ENCODE measurements around the gene SH3RF3.
A peak's percentile ranks its signal among the peaks of the same experiment; 100 is the strongest.

Gene SH3RF3

DNA sequence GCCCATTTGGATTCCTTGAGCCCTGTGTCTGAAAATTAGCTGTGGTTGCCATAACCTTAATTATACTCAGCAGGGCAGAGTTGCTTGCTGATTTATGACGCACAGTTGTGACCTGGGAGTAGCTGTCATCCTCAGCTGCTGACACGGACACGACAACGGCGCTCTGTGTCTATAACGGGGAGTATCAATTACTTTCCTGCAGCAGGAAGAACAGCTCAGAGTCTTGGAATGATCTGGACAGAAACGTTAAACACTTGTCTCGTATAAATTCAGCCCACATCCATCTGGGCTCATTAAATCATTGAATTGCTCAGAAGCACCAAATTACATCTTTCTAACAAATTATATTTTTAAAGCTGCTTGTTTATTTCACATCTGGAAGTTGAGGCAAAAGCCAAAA lies 368.5 kb downstream of the SH3RF3 start:
- H3K36me3 ChIP-seq (ENCODE audit: control insufficient read depth in 1 of 2, insufficient read depth in 2 of 2, low read depth in 1 of 2, low read length in 2 of 2), result peaks cover 11 to 14% of the 10 kb centered on the region in 2 experiments
- H3K79me1 ChIP-seq (replicated peaks; ENCODE audit: low read length, poor library complexity, severe bottlenecking), result no peaks in the 10 kb centered on the region
- H3K14ac ChIP-seq (ENCODE audit: low read length in 2 of 2), result no peak overlapping the region
- no peak overlapping the region for H2BK15ac ChIP-seq (ENCODE audit: low read depth, poor library complexity, severe bottlenecking)
- DNase-seq, result peak; percentile 57
- H3K27ac ChIP-seq (ENCODE audit: low read length, poor library complexity, severe bottlenecking), result no peak overlapping the region
- H2BK12ac ChIP-seq (ENCODE audit: low read length in 2 of 2), result no peak overlapping the region
- H4K91ac ChIP-seq (ENCODE audit: low read length), result no peak overlapping the region
- H3K4me2 ChIP-seq (ENCODE audit: low read length, poor library complexity, severe bottlenecking), result no peak overlapping the region
- no peak overlapping the region for H3K4ac ChIP-seq (ENCODE audit: low read depth in 1 of 2, low read length in 2 of 2)
- no peak overlapping the region for H2BK5ac ChIP-seq (ENCODE audit: low read depth, low read length, poor library complexity, severe bottlenecking)
- H3K27me3 ChIP-seq (ENCODE audit: control insufficient read depth in 1 of 2, insufficient read depth in 1 of 2, low read length in 2 of 2), result peaks cover 0 to 3% of the 10 kb centered on the region in 2 experiments
- WGBS, result 7% methylated on average over 8 of the region's 8 CpGs
- no peak overlapping the region for H3K4me3 ChIP-seq (ENCODE audit: insufficient read depth in 1 of 2, low read depth in 1 of 2, low read length in 2 of 2)
- no peaks in the 10 kb centered on the region for H3K9me3 ChIP-seq (ENCODE audit: control insufficient read depth, low read length)
- no peak overlapping the region for H4K8ac ChIP-seq (ENCODE audit: low read length)
- H2BK120ac ChIP-seq (ENCODE audit: low read depth, low read length), result no peak overlapping the region
- no peak overlapping the region for H3K9ac ChIP-seq (ENCODE audit: low read length)
- no peak overlapping the region for H2AK5ac ChIP-seq (ENCODE audit: low read length, severe bottlenecking)
- no peak overlapping the region for H2AFZ ChIP-seq (ENCODE audit: low read depth, low read length)
- H3K4me1 ChIP-seq (ENCODE audit: control insufficient read depth, insufficient read depth, low read depth, low read length), result peaks cover 13% of the 10 kb centered on the region
- no peak overlapping the region for H3K23ac ChIP-seq (ENCODE audit: low read length in 2 of 2)
- no peak overlapping the region for H3K18ac ChIP-seq (ENCODE audit: low read depth in 1 of 2, low read length in 2 of 2)

GRCh38 chr2:109497911-109498870 lies 369.2 kb downstream of the SH3RF3 start:
- Histone ChIP-seq H2BK15ac (ENCODE audit: low read depth, poor library complexity, severe bottlenecking) (no peak overlapping the region), H3K18ac (ENCODE audit: low read depth in 1 of 2, low read length in 2 of 2) (peak overlapping the region in 1 of 2 experiments; percentile 38), H2AFZ (ENCODE audit: low read depth, low read length) (no peak overlapping the region), H2BK5ac (ENCODE audit: low read depth, low read length, poor library complexity, severe bottlenecking) (no peak overlapping the region), H3K9ac (ENCODE audit: low read length) (no peak overlapping the region), H3K27me3 (ENCODE audit: control insufficient read depth in 1 of 2, insufficient read depth in 1 of 2, low read length in 2 of 2) (peaks cover 0 to 3% of the 10 kb centered on the region in 2 experiments), H3K36me3 (ENCODE audit: control insufficient read depth in 1 of 2, insufficient read depth in 2 of 2, low read depth in 1 of 2, low read length in 2 of 2) (peaks cover 7% of the 10 kb centered on the region in 2 experiments), H3K4me1 (ENCODE audit: control insufficient read depth, insufficient read depth, low read depth, low read length) (peaks cover 13% of the 10 kb centered on the region), H3K4me2 (ENCODE audit: low read length, poor library complexity, severe bottlenecking) (no peak overlapping the region), H3K4ac (ENCODE audit: low read depth in 1 of 2, low read length in 2 of 2) (no peak overlapping the region), H4K8ac (ENCODE audit: low read length) (no peak overlapping the region), H2BK120ac (ENCODE audit: low read depth, low read length) (no peak overlapping the region), H3K27ac (ENCODE audit: low read length, poor library complexity, severe bottlenecking) (no peak overlapping the region), H3K79me1 (replicated peaks; ENCODE audit: low read length, poor library complexity, severe bottlenecking) (no peaks in the 10 kb centered on the region), H2BK12ac (ENCODE audit: low read length in 2 of 2) (no peak overlapping the region), H3K9me3 (ENCODE audit: control insufficient read depth, low read length) (no peaks in the 10 kb centered on the region), H3K23ac (ENCODE audit: low read length in 2 of 2) (no peak overlapping the region), H2AK5ac (ENCODE audit: low read length, severe bottlenecking) (no peak overlapping the region), H4K91ac (ENCODE audit: low read length) (no peak overlapping the region), H3K14ac (ENCODE audit: low read length in 2 of 2) (peak overlapping the region in 1 of 2 experiments; percentile 55), H3K4me3 (ENCODE audit: insufficient read depth in 1 of 2, low read depth in 1 of 2, low read length in 2 of 2) (no peak overlapping the region)
- DNase-seq, result no peak
- whole genome bisulfite sequencing, result 84% methylated on average over 18 of the region's 19 CpGs

DNA sequence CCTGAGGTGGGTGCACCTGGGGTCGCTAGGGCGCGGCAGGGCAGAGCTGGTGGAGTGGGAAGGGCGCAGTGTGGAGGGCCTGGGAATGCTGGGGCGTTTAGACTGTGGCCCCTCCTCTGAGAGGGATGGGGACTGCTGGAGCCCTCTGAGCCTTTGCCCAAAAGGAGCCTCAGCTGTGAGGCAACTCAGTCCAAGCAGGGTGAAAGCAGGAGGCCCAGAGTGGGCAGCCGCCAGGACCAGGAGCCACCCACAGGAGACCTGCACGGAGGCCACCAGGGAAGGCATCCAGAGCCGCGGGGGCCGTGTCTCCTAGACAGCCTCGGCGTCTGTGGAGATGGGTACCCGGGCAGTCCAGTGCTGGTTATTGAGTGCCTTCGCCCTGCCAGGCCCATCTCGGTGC lies 369.9 kb downstream of the SH3RF3 start:
- no peak overlapping the region for H3K27ac ChIP-seq (ENCODE audit: low read length, poor library complexity, severe bottlenecking)
- H4K91ac ChIP-seq (ENCODE audit: low read length), result no peak overlapping the region
- H3K79me1 ChIP-seq (replicated peaks; ENCODE audit: low read length, poor library complexity, severe bottlenecking), result no peaks in the 10 kb centered on the region
- H2BK12ac ChIP-seq (ENCODE audit: low read length in 2 of 2), result no peak overlapping the region
- H2AFZ ChIP-seq (ENCODE audit: low read depth, low read length), result no peak overlapping the region
- H2BK15ac ChIP-seq (ENCODE audit: low read depth, poor library complexity, severe bottlenecking), result no peak overlapping the region
- no peak overlapping the region for H3K23ac ChIP-seq (ENCODE audit: low read length in 2 of 2)
- H3K14ac ChIP-seq (ENCODE audit: low read length in 2 of 2), result no peak overlapping the region
- H2BK5ac ChIP-seq (ENCODE audit: low read depth, low read length, poor library complexity, severe bottlenecking), result no peak overlapping the region
- H3K36me3 ChIP-seq (ENCODE audit: control insufficient read depth in 1 of 2, insufficient read depth in 2 of 2, low read depth in 1 of 2, low read length in 2 of 2), result peaks cover 4 to 10% of the 10 kb centered on the region in 2 experiments
- peaks cover 0 to 3% of the 10 kb centered on the region in 2 experiments for H3K27me3 ChIP-seq (ENCODE audit: control insufficient read depth in 1 of 2, insufficient read depth in 1 of 2, low read length in 2 of 2)
- 91% methylated on average over 15 of the region's 15 CpGs for WGBS
- H3K4ac ChIP-seq (ENCODE audit: low read depth in 1 of 2, low read length in 2 of 2), result no peak overlapping the region
- H3K4me2 ChIP-seq (ENCODE audit: low read length, poor library complexity, severe bottlenecking), result no peak overlapping the region
- no peak overlapping the region for H3K4me3 ChIP-seq (ENCODE audit: insufficient read depth in 1 of 2, low read depth in 1 of 2, low read length in 2 of 2)
- no peak for DNase-seq
- H3K4me1 ChIP-seq (ENCODE audit: control insufficient read depth, insufficient read depth, low read depth, low read length), result peaks cover 13% of the 10 kb centered on the region
- H2BK120ac ChIP-seq (ENCODE audit: low read depth, low read length), result no peak overlapping the region
- no peak overlapping the region for H3K18ac ChIP-seq (ENCODE audit: low read depth in 1 of 2, low read length in 2 of 2)
- H3K9me3 ChIP-seq (ENCODE audit: control insufficient read depth, low read length), result no peaks in the 10 kb centered on the region
- no peak overlapping the region for H4K8ac ChIP-seq (ENCODE audit: low read length)
- H3K9ac ChIP-seq (ENCODE audit: low read length), result no peak overlapping the region
- no peak overlapping the region for H2AK5ac ChIP-seq (ENCODE audit: low read length, severe bottlenecking)

GRCh38 chr2:109499566-109499965 lies 370.6 kb downstream of the SH3RF3 start:
- no peak overlapping the region for H3K27ac ChIP-seq (ENCODE audit: low read length, poor library complexity, severe bottlenecking)
- H3K27me3 ChIP-seq (ENCODE audit: control insufficient read depth in 1 of 2, insufficient read depth in 1 of 2, low read length in 2 of 2), result peaks cover 0 to 3% of the 10 kb centered on the region in 2 experiments
- H3K9me3 ChIP-seq (ENCODE audit: control insufficient read depth, low read length), result no peaks in the 10 kb centered on the region
- H2BK5ac ChIP-seq (ENCODE audit: low read depth, low read length, poor library complexity, severe bottlenecking), result no peak overlapping the region
- H3K4me3 ChIP-seq (ENCODE audit: insufficient read depth in 1 of 2, low read depth in 1 of 2, low read length in 2 of 2), result no peak overlapping the region
- no peak overlapping the region for H4K8ac ChIP-seq (ENCODE audit: low read length)
- no peak overlapping the region for H4K91ac ChIP-seq (ENCODE audit: low read length)
- WGBS, result 84% methylated on average over 5 of the region's 5 CpGs
- no peaks in the 10 kb centered on the region for H3K79me1 ChIP-seq (replicated peaks; ENCODE audit: low read length, poor library complexity, severe bottlenecking)
- no peak overlapping the region for H2AK5ac ChIP-seq (ENCODE audit: low read length, severe bottlenecking)
- peak overlapping the region in 1 of 2 experiments; percentile 14 for H3K18ac ChIP-seq (ENCODE audit: low read depth in 1 of 2, low read length in 2 of 2)
- H3K4me2 ChIP-seq (ENCODE audit: low read length, poor library complexity, severe bottlenecking), result no peak overlapping the region
- H3K36me3 ChIP-seq (ENCODE audit: control insufficient read depth in 1 of 2, insufficient read depth in 2 of 2, low read depth in 1 of 2, low read length in 2 of 2), result peaks cover 4 to 15% of the 10 kb centered on the region in 2 experiments
- H2BK15ac ChIP-seq (ENCODE audit: low read depth, poor library complexity, severe bottlenecking), result no peak overlapping the region
- H2BK12ac ChIP-seq (ENCODE audit: low read length in 2 of 2), result no peak overlapping the region
- H3K23ac ChIP-seq (ENCODE audit: low read length in 2 of 2), result no peak overlapping the region
- H2AFZ ChIP-seq (ENCODE audit: low read depth, low read length), result no peak overlapping the region
- no peak overlapping the region for H2BK120ac ChIP-seq (ENCODE audit: low read depth, low read length)
- H3K4me1 ChIP-seq (ENCODE audit: control insufficient read depth, insufficient read depth, low read depth, low read length), result peaks cover 13% of the 10 kb centered on the region
- H3K14ac ChIP-seq (ENCODE audit: low read length in 2 of 2), result no peak overlapping the region
- no peak for DNase-seq
- no peak overlapping the region for H3K4ac ChIP-seq (ENCODE audit: low read depth in 1 of 2, low read length in 2 of 2)
- no peak overlapping the region for H3K9ac ChIP-seq (ENCODE audit: low read length)

Data from mesenchymal stem cell (in vitro differentiated cells and primary cell).